Stimulated activated CD8-positive, alpha-beta memory T cell treated with anti-CD3 and anti-CD28 coated beads, Interleukin-7, amount 100 ng/mL, for 1 hour (primary cell): ENCODE results near the gene PDIA6.
"Not testable (repeated sequence)": the region's sequence is repeated elsewhere in the genome, so short reads cannot be mapped to it uniquely, and the experiment has no call there.

Source experiments
- DNase-seq, 2 donors: peaks; one replicate each; pipeline ENCODE4 v3.0.0-alpha.2; 2020; ENCODE audit warnings: low read depth in 2 of 2

PDIA6 gene

GRCh38 chr2:10832203-10832936 is 19.8 kb upstream of the PDIA6 start:
- DNase-seq: peak; percentile 62 to 69

GRCh38 chr2:10831400-10831985 is 18.9 kb upstream of the PDIA6 start:
- DNase-seq: no peak

GRCh38 chr2:10830641-10831399 is 18.2 kb upstream of the PDIA6 start:
- no peak for DNase-seq

GRCh38 chr2:10830203-10830602 is 17.6 kb upstream of the PDIA6 start:
- no peak for DNase-seq

- DNase-seq: no peak
These were observed 16.7 kb upstream of the PDIA6 start for GRCh38 chr2:10829299-10829698.

- no peak for DNase-seq
These were observed 15.8 kb upstream of the PDIA6 start for GRCh38 chr2:10828346-10828745.

GRCh38 chr2:10826625-10827024 is 14.0 kb upstream of the PDIA6 start:
- DNase-seq: no peak

GRCh38 chr2:10826026-10826425 is 13.4 kb upstream of the PDIA6 start:
- no peak for DNase-seq

- no peak for DNase-seq
These were observed 11.6 kb upstream of the PDIA6 start for GRCh38 chr2:10824191-10824590.

GRCh38 chr2:10820978-10821695 is 8.6 kb upstream of the PDIA6 start:
- DNase-seq: no peak

- no peak for DNase-seq
These were observed 8.0 kb upstream of the PDIA6 start for GRCh38 chr2:10820562-10820961.

- no peak for DNase-seq
These were observed 7.2 kb upstream of the PDIA6 start for GRCh38 chr2:10819714-10820314.

- no peak for DNase-seq
These were observed 6.4 kb upstream of the PDIA6 start for GRCh38 chr2:10818984-10819383.

- not testable (repeated sequence) for DNase-seq
These were observed 5.7 kb upstream of the PDIA6 start for GRCh38 chr2:10818305-10818704.

GRCh38 chr2:10817413-10817812 is 4.8 kb upstream of the PDIA6 start:
- DNase-seq: no peak

- no peak for DNase-seq
These were observed 2.2 kb upstream of the PDIA6 start for GRCh38 chr2:10814571-10815331.

- no peak for DNase-seq
These were observed 1.6 kb upstream of the PDIA6 start for GRCh38 chr2:10814142-10814541.

GRCh38 chr2:10813163-10814138 is 866 bp upstream of the PDIA6 start:
- DNase-seq: not testable (repeated sequence)

- no peak for DNase-seq
These were observed 1.1 kb downstream of the PDIA6 start for GRCh38 chr2:10811517-10811916.
